ENCODE data around the gene TROAP.

The TROAP gene, protein sequence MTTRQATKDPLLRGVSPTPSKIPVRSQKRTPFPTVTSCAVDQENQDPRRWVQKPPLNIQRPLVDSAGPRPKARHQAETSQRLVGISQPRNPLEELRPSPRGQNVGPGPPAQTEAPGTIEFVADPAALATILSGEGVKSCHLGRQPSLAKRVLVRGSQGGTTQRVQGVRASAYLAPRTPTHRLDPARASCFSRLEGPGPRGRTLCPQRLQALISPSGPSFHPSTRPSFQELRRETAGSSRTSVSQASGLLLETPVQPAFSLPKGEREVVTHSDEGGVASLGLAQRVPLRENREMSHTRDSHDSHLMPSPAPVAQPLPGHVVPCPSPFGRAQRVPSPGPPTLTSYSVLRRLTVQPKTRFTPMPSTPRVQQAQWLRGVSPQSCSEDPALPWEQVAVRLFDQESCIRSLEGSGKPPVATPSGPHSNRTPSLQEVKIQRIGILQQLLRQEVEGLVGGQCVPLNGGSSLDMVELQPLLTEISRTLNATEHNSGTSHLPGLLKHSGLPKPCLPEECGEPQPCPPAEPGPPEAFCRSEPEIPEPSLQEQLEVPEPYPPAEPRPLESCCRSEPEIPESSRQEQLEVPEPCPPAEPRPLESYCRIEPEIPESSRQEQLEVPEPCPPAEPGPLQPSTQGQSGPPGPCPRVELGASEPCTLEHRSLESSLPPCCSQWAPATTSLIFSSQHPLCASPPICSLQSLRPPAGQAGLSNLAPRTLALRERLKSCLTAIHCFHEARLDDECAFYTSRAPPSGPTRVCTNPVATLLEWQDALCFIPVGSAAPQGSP

DNA sequence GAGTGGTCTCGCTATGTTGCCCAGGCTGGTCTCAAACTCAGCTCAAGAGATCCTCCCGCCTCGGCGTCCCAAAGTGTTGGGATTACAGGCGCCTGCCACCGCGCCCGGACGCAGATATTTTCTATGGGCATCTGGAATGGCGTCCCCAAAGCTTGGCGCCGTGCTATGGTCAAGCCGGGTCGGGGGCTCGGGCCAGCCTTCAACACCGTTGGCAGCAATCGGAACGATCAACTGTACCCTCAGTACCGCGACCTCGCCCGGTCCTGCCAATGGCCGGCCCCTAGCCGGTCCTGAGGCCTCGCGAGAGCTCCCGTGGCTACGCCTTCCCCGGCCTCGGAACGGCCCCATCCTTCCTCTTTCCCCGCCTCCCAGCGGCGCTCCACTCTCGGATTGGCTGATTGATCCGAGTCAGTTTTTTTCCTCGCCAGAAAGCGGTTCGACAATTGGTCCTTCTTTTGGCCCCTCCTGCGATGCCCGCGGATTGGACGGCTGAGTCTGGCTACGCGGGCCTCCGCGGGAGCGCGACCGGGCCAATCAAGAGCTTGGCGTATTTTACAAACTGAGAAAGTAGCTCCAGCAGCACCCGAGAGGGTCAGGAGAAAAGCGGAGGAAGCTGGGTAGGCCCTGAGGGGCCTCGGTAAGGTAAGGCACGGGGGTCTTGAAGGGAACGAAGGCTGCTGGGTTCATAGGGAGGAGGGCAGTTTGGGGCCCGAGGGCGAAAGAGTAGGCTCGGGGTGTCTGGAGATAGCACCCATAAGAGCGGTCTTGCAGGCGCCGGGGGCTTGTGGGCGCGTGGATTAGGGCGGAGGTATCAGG, at the start of gene TROAP:
TSS of gene TROAP (plus strand) at position 548 of the 816 bp plus-strand sequence. CDS start 354 bp downstream, outside the sequence.
- in situ Hi-C loops (cut with MboI; ENCODE audit: low sequenced_read_pairs): no loop called here

- in situ Hi-C loops (cut with MboI; ENCODE audit: low sequenced_read_pairs): no loop called here
These were observed 49.2 kb upstream of the TROAP start for GRCh38 chr12:49273726-49274395.

DNA sequence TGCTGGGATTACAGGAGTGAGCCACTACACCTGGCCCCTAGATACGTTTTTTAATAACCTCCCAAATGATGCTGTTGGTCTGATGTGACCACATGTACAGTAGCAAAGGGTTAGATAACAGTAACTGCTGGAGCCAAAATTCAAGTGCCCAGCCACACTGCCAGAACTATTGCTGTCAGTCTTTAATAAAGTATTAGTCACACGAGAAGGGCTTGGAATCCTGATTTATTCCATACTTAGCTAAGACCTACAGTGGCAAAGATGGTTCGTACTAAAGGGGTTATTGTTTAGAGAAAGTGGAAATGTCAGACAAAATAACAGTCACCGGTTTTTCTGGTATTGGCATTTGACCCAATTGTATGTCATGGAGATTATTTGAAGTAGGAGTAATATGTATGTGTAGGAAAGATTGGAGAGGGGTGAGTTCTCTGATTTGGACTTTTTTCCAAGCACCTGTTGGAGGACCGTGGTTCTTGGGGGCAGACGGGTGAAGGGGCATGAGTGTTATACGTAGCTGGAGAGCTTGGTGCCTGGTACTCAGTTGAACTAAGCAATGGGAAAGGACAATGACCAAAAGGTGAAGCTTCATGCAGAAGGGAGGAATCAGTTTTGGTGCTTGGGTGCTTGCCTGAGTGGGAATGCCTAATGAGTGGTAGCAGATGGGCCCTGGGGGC, 48.5 kb upstream of the TROAP start:
- in situ Hi-C loops (cut with MboI; ENCODE audit: low sequenced_read_pairs): no loop called here

- in situ Hi-C loops (cut with MboI; ENCODE audit: low sequenced_read_pairs): no loop called here
These were observed 46.5 kb upstream of the TROAP start for GRCh38 chr12:49276304-49277290.

DNA sequence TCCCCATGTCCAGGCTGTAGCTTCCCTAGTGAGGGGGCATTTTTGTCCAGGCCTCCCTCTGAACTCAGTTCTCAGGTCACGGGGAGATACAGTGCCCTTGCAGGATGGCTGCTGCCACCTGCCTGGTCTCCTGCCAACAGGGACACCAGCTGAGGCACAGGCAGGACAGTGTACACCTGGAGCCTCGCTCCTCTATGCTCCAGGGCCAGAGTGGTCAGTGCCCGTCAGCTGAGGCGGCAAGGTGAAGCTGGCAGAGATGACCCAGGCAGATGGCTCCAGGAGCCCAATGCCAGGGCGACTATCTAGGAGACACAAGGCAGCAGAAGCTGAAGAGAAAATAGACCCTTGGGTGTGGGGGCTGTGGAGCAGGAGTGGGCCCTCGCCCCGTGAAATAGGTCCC, 45.6 kb upstream of the TROAP start:
- in situ Hi-C loops (cut with MboI; ENCODE audit: low sequenced_read_pairs): no loop called here

DNA sequence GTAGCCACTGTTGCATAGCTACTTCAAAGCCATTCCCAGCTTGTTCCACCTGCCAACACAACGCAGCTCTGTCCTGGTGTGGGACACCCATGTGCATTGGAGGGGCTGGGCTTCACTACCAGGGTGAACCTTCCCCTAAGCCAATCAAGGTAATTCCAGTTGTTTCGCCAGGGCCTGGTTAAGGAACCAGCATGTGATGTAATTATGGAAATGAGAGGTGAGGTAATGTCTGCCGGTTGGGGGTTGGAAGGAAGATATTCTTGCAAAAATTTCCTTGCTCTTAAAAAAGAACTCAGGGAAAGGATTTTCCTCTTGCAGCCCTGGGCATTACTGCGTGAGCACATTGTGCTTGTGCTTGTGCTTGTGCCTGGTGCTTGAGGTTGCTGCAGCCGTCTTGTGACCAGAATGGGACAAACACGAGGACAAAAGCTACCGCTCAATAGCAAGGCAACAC, 43.3 kb upstream of the TROAP start:
- in situ Hi-C loops (cut with MboI; ENCODE audit: low sequenced_read_pairs): loop anchor here (10.0 kb wide), 1 partner anchor 55 kb away; the partner anchor contains the start of gene C1QL4

DNA sequence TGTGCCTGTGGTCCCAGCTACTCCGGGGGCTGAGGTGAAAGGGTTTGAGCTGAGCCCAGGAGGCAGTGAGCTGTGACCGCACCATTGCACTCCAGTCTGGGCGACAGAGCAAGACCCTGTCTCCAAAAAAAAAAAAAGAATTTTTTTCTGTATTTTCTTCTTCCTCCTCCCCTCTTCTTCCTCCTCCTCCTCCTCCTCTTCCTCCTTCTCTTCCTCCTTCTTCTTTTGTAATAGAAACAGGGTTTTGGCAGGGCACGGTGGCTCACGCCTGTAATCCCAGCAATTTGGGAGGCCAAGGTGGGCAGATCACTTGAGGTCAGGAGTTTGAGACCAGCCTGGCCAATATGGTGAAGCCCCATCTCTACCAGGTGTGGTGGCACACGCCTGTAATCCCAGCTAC, 42.5 kb upstream of the TROAP start:
- in situ Hi-C loops (cut with MboI; ENCODE audit: low sequenced_read_pairs): loop anchor here (10.0 kb wide), 1 partner anchor 54 kb away; the partner anchor contains the start of gene C1QL4

GRCh38 chr12:49282302-49282701, 40.8 kb upstream of the TROAP start:
- in situ Hi-C loops (cut with MboI; ENCODE audit: low sequenced_read_pairs): loop anchor here (10.0 kb wide), 1 partner anchor 52 kb away; the partner anchor contains the start of gene C1QL4

- in situ Hi-C loops (cut with MboI; ENCODE audit: low sequenced_read_pairs): loop anchor here (10.0 kb wide), 1 partner anchor 52 kb away; the partner anchor contains the start of gene C1QL4
These were observed 40.2 kb upstream of the TROAP start for GRCh38 chr12:49282740-49283375.

DNA sequence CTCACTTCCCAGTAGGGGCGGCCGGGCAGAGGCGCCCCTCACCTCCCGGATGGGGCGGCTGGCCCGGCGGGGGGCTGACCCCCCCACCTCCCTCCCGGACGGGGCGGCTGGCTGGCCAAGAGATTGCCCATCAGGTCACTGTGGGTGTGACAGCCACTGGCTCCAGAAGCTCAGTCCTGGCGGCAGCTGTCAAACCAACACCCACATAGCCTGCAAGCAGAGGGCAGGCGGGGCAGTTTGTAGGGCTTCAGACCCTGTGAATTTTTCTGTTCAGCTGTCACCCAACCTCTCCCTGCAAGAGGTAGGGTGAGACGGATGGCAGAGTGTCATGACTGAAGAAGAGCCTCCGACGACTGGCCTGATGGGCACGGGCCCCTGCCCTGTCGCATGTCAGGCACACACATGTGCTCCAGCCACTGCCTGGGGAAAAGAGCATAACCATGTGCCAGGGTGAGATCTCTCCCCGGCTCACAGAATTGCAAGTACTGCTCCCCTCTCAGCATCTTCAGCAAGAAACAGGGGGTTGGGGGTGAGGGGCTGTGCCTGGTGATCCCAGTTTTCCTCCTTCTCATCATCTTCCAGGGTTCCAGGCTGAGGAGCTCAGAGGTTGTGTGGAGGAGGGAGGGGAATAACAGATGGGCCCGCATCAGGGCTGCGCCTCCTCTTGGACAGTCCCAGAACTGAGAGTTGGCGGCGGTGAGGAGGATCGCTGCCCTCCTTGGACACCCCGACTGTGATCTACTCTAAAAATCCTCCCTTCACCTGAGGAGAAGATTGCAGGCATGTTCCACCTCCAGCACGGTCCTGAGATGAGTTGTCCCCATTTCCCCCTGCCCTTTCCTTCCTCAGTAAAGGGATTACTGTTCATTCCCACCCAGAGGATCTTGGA, 39.3 kb upstream of the TROAP start:
- in situ Hi-C loops (cut with MboI; ENCODE audit: low sequenced_read_pairs): loop anchor here (10.0 kb wide), 1 partner anchor 51 kb away; the partner anchor contains the start of gene C1QL4

- in situ Hi-C loops (cut with MboI; ENCODE audit: low sequenced_read_pairs): loop anchor here (10.0 kb wide), 1 partner anchor 50 kb away; the partner anchor contains the start of gene C1QL4
These were observed 38.4 kb upstream of the TROAP start for GRCh38 chr12:49284672-49285071.

DNA sequence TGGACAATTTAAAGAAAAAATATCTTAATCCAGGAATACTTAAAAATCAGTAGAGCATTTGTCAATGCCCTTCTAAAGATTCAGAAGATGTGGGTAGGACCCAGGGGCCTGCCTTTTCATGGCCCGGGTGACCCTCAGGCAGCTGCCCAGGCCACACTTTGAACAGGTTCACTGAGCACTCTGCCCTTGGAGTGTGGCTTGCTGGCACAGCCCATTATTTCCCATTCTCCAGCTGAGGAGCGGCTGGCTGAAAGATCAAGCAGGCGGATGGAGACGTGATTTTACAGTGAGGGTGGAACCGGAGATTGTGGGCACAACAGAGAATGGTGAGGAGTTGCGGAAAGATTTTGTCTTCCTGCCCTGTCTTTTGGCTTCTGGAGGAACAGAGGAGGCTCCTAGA, 35.2 kb upstream of the TROAP start:
- in situ Hi-C loops (cut with MboI; ENCODE audit: low sequenced_read_pairs): loop anchor here (10.0 kb wide), 1 partner anchor 47 kb away; the partner anchor contains the start of gene C1QL4

GRCh38 chr12:49288412-49288853, 34.6 kb upstream of the TROAP start:
- in situ Hi-C loops (cut with MboI; ENCODE audit: low sequenced_read_pairs): loop anchor here (10.0 kb wide), 1 partner anchor 46 kb away; the partner anchor contains the start of gene C1QL4

GRCh38 chr12:49288922-49289555, 34.0 kb upstream of the TROAP start:
- in situ Hi-C loops (cut with MboI; ENCODE audit: low sequenced_read_pairs): loop anchor here (10.0 kb wide), 1 partner anchor 46 kb away; the partner anchor contains the start of gene C1QL4

DNA sequence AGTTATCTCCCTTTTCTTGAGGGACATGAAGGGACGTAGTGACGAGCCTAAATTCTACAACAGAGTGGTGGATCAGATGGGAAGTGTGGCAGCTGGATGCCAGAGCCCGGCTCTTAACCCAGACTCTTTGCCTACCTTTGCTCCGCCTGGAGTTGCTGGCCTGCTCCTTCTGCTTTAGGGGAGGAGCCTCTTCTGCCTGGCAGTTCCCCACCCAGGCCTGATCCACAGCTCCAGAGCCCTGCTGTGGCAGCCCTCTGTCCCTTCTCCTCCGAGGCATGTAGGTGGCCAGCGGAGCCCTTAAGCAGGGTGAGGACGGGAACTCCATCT, 30.4 kb upstream of the TROAP start:
- in situ Hi-C loops (cut with MboI; ENCODE audit: low sequenced_read_pairs): no loop called here
